ENCODE data around the gene GATA5.
"Not testable (repeated sequence)": the region's sequence is repeated elsewhere in the genome, so short reads cannot be mapped to it uniquely, and the experiment has no call there.

GATA5 gene

DNA sequence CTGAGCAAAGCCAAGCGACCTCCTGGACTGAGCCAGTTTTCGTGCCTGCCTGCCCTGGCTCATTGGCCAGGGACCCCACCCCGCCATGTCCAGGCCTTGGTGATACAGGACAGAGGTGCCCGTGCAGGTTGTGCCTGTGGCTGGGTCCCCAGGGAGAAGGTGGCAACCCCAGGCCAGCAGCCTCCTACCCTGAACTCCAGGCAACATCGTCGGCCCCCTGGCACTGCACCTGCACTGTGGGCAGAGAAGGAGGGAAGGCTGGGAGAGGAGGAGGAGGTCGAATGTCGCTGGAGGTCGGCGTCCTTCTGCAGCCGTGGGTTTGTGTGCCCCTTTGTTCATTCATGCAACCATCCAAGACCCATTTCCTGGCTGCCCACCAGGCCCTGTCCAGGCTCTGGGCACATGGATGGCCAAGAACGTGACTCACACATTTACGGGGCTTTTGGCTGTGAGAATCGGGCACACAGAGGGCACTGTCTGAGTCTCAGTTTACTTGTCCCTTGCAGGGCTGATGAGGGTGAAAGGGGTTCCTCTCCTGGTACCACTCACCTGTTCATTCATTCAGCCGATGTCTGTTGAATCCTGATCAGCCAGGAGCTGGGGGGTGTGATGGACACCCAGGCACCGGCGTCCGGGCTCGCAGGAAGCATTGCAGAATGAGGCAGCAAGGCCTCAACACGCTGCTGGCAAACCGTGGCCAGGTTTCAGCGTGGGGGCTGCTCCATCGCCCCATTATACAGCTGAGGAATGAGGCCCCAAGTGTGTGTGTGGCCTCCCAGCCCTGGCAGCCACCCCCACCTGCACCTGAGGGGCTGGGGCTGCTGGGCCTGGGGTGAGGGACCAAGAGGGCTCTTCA is 46.1 kb downstream of the GATA5 start:
- DNase-seq (ENCODE audit: low spot score): no peak

DNA sequence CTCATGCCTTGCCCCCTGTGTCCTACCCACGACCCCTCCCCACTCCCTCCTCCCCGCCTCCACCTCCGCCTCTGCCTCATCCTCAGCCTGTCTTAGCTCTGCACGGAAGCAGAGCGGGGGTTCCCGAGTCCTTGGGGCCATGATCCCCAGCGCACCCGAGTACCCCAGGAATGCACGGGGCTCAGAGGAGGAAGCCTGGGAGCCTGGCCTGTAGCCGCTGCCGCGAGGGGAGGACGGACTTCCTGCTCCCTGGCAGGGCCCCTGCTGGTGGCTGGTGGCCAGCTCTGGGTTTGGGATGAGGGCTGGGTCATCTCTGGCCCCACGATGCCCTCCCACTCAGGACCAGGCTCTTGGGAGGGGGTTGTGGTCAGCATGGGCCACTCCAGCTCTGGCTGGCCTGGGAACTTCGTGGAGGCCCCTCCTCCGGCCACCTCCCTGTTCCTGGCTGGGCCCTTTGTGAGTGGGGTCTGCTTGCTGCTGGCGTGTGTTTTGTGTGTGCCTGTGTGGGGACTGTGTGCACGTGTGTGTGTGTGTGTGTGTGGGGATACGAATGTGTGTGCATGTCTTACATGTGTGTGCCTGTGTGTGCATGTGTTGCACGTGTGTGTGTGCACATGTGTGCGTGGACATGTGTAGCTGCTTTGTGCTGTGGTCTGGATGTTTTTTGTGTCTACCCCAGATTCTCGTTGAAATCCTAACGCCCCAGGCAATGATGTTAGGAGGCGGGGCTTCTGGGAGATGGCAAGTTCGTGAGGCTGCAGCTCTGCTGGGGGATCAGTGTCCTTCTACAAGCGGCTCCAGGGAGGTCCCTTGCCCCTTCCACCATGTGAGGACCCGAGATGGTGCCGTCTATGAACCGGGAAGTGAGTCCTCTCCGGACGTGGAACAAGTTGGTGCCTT is 47.1 kb downstream of the GATA5 start:
- DNase-seq (ENCODE audit: low spot score): no peak

DNA sequence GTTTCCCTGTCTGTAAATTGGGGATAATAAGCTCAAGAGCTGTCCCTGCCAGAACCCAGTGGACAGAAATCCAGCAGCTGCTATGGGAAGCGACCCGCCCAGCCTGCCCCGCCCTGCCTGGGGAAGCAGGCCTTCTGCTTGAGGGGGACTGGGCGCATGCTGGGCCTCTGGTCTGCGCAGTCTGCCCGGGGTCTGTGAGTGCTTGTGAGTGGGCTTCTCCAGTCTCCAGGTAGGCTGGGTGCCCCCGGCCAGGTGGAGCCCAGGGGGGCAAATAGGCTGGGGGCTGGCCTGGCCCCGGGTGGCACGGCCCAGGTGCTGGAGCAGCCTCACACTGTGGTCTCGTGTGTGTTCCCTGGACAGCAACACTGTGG is 47.8 kb downstream of the GATA5 start:
- no peak for DNase-seq (ENCODE audit: low spot score)

DNA sequence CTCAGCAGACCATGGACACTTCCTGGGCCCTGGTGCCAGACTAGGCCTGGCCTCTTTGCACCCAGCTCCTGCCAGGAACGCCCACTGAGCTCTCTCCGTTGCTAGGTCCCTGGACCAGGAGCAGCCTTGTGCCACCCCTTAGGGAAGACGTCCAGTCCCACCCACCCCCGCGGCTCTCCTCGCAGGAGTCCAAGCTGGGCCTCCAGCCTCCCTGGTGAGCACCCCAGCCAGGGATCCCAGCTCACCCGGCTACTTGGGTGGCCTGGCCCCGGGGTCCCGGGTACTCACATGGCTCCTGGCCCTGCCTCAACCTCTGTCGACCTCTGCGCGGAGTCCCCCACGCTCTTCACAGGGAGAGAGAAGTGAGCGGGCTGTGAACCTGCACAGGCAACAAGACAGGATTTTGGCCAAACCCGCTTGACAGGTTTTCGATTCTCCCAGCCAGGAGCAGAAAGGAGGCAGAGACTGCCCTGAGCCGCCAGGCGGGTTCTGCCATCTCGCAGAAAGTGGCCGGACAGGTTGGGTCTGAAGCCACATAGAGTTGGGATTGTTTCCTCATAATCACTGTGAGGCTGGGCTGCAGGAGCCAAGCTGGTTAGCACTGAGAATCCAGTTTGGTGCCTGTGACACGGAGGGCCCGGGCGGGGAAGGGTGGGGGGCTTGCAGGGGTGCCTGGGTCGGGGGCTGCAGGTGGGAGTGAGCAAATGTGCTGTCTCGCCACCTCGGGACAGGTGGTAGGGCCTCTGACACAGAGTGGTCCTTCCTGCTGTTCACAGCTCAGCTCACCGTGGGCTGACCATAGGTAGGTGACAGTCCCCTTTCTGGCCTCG is 48.4 kb downstream of the GATA5 start, which contains the start of gene RBBP8NL:
RBBP8NL (minus strand) TSS at position 368 of the 830 bp plus-strand sequence. CDS start 7,892 bp downstream, outside the sequence.
- no peak for DNase-seq (ENCODE audit: low spot score)

DNA sequence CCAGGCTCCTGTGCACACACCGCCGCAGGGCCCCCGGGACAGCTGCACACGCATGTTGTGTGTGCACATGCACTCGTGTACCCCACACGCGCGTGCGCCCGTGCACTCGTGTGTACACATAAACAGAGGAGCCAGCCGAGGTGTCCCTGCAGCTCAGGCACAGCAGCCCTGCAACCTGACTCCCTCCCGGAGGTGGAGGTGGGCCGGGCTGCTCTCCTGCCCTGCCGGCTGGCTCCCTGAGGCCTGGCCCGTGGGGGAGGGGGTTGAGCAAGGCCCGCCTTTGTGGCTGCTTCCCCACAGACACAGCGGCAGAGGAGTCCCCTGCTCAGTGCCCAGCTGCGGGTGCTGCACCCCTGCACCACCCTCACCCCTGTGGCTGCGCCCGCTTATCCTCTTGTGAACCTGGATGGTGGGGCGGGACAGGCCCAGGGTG is 49.1 kb downstream of the GATA5 start:
- no peak for DNase-seq (ENCODE audit: low spot score)

DNA sequence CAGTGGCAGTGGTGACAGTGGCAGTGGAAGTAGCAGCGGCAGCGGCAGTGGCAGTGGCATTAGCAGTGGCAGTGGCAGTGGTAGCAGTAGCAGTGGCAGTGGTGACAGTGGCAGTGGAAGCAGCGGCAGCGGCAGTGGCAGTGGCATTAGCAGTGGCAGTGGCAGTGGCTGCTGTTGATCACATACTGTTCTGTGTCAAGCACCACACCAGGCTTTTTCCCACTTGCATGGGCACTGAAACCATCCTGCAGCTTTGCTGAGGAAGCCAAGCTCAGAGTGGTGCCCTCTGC is 49.8 kb downstream of the GATA5 start:
- DNase-seq (ENCODE audit: low spot score): not testable (repeated sequence)

DNA sequence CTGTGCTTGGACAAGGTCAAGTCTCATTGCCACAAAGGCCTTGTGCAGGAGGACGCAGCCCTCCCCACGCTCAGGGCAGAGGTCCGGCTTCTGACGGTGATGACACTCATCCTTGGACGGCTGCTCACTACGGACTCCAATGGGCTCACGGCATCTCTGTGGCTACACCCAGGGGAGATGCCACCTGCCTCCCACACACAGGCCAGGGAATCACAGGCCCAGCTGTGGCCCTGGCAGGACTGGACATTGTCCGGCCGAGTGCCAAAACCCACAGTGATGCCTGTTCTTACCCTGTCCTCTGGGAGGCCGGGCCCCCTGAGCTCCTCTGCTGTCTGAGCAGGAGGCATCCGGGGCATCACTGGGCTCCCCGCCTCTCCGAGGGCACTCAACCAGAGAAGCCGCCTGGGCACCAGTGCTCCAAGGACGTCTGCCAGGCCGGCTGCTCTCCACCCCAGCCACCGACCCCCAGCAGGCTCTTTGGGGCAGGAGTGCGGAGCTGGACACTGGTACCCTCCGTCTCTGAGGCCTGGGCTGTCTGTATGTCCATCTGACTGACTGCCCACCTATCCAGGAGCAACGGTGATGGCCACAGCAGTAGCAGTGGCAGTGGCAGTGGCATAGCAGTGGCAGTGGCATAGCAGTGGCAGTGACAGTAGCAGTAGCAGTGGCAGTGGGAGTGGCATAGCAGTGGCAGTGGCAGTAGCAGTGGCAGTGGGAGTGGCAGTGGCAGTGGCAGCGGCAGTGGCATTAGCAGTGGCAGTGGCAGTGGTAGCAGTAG is 50.3 kb downstream of the GATA5 start:
- DNase-seq (ENCODE audit: low spot score): no peak

DNA sequence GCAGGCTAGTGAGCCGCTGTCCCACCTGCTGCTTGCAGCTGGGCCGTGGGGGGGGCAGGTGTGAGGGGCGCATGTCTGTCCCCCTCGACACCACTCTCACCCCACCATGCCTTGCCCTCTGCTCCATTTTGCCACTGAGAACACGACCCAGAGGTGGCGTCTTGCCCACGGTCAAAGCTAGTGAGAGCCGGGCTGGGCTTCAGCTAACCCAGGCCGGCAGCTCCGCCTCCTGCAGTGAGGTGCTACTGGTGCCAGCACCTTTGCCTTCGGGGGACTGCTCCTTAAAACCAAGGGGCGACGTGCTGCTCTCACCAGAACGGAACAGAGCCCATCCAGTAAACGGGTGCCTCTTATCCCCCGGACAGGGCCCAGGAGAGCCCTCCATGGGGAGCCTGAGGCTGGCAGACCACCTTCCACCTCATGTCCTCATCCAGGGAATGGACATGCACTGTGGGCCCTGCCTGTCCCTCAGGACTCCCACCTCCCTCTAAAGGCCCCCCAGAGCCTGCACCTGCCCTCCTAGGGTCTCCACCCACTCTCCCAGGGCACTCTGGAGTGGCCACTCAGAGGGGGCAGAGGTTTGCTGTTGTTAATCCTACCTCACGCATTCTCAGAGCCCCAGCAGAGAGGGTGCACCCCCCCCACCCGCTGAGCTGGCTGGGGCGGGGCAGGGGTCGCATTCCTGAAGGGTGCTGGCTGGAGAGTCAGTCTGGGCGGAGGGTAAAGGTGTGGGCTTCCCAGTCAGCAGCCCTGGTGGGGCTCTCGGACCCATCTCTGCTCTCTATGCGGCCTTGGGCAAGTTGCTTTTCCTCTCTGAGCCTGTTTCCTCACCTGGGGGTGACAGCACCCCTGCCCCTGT is 51.3 kb downstream of the GATA5 start:
- no peak for DNase-seq (ENCODE audit: low spot score)

DNA sequence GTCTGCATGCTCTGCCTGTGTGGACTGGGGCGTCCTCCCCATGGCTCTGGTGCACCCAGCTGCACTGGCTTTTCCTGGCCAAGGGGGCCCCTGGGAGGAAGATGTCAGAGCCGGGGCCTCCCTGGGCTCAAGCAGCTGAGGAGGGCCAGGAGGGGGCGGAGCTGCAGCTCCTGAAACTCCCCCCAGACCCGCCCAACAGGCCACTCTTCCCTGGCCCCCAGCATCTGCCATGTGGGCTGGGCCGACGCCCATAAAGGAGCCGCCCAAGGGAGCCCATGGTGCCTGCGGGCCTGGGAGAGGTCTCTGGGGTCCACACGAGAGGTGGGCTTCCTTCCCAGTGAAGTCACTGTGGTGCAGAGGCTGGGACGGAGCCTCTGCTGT is 52.5 kb downstream of the GATA5 start:
- no peak for DNase-seq (ENCODE audit: low spot score)

DNA sequence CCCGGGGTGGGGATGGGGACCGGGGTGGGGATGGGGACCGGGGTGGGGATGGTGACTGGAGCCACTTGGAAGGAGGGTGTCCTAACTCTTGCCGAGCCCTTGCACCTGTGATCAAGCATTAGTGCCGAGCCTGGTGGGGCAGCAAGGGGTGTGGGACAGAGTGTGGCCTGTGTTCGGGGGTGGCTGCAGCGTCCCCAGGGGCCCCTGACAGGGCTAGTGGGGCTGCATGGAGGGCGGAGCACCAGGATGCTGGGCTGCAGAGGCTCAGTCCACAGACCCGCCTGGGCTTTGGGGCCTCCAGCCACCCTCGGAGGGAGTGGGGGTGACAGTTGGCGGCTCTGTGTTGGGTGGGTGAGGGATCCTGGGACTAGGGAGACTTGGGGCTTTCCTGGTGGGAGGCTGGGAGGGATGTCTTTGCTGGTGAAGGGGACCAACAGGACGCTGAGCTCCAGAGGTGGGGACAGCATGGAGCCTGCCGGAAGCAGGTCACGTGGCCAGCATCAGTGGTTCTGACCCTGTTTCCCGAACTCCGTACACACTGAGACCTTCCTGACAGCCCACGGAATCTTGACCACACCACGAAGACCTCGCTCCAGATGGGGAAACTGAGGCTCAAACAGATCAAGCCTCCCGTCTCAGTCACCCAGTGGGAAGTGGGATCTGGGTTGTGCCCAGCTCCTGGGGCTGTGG is 53.0 kb downstream of the GATA5 start:
- no peak for DNase-seq (ENCODE audit: low spot score)

DNA sequence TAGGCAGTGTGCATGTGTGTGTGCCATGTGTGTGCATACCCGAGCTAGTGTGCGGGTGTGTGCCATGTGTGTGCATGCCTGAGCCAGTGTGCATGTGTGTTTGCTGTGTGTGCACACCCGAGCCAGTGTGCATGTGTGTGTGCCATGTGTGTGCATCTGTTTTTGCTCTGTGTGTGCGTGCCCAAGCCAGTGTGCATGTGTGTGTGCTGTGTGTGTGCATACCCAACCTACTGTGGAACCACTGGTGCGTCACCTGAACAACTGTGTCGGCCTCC is 54.1 kb downstream of the GATA5 start:
- no peak for DNase-seq (ENCODE audit: low spot score)

DNA sequence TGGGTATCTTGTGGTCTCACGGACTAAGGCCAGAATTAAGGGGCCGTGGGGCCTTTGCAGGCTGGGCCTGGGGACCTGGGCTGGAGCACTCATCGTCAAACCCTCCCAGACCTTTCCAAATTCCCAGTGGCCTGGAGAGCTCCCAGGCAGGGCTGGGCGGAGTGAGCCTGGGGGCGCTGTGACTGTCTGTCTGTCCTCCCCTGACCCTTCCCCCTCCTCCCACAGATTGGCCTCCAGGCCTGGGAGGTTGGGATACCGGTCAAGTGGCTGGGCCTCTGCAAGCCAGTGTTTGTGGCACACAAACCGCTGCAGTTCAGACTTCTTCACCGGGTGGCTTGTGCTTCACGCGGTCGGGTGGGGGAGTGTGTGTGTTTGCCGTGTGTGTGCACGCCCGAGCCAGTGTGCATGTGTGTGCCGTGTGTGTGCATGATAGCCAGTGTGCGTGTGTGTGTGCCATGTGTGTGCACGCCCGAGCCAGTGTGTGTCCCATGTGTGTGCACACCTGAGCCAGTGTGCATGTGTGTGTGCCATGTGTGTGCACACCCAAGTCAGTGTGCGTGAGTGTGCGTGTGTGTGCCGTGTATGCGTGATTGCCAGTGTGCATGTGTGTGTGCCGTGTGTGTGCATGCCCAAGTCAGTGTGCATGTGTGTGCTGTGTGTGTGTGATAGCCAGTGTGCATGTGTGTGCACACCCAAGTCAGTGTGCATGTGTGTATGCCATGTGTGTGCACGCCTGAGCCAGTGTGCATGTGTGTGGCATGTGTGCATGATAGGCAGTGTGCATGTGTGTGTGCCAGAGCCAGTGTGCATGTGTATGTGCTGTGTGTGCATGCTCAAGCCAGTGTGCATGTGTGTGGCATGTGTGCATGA is 54.7 kb downstream of the GATA5 start:
- DNase-seq (ENCODE audit: low spot score): no peak

DNA sequence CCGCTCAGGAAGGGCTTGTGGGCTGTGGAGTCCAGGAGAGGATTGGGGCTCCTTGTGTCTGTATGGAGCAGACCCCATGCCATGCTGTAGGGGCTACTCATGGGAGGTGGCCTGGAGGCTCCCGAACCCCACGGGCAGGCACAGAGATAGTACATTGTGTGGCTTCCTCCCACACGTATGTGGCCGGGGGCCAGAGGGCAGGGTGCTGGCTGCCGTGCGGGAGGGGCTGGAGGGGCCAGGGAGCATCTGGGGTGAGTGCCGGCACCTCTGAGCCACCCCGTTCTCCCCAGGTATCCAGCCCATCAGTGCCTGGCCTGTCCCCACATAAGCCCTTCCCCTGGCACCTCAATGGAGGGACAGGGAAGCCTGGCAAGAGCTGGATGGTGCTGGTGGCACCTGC is 56.0 kb downstream of the GATA5 start:
- no peak for DNase-seq (ENCODE audit: low spot score)

DNA sequence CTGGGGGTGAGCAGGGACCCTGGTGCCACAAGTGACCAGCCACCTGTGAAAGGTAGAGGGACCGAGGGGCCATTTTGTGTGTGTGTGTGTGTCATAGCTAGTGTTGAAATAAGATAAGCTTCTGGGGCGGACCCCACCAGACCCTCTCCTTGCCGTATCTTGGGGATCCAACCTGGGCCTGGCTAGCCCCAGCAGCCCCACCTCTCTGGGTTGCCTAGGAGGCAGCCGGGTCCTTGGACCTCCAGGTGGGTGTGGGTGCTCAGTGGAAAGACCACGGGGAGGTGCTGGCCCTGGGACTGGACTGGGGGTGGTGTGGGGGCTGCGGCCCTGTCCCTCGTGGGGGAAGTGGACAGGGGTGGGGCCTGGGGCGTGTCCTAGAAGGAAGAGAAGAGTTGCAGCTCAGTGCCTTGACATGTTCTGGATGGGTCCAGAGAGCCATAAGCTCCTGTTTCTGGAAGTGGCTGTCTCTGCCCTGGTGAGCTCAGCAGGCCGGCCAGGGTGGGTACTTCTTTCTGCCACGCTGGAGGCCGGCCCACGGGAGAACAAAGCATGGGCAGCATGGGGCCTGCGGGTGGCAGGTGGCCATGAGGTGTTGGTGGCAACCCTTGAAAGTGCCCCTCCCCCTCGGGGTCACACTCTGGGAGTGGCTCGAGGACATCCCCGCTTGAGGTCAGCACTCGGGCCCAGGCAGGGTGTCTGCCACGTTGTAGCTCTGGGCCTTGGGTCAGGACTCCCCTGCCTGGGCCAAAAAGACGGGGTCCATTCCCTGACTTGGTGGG is 56.9 kb downstream of the GATA5 start:
- DNase-seq (ENCODE audit: low spot score): peak; percentile 23

DNA sequence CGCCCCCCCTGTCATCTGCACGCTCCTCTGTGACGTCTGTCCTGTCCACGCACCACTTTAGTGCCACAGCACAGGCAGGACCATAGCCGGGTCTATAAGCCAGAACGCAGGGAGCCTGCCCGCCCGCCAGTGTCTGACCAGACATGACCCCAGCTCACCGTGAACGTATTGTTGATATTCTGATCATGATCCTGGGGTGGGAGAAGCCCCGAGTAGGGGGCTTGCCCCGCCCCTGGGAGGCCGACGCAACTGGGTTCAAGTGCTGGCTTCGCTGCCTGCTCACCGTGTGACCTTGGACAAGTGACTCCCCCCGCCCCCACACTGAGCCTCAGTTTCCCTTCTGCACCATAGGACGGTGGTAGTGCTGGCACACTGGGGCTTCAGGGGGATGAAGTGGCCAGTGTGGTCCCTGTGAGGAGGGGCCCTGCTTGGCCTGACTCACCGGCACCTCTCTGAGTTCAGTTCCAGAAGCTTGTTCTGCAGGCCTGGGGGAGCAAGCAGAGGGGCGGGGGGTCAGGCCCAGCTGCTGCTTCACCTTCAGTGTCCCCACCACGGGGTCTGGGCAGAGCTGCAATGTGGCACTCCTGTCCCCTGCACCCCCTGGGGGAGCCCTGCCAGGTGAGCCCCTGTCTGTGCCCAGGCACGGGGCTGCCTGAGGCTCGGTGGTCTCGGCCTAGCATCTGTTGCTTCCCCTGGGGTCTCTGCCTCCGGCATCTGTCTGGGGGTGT is 57.6 kb downstream of the GATA5 start:
- DNase-seq (ENCODE audit: low spot score): no peak

DNA sequence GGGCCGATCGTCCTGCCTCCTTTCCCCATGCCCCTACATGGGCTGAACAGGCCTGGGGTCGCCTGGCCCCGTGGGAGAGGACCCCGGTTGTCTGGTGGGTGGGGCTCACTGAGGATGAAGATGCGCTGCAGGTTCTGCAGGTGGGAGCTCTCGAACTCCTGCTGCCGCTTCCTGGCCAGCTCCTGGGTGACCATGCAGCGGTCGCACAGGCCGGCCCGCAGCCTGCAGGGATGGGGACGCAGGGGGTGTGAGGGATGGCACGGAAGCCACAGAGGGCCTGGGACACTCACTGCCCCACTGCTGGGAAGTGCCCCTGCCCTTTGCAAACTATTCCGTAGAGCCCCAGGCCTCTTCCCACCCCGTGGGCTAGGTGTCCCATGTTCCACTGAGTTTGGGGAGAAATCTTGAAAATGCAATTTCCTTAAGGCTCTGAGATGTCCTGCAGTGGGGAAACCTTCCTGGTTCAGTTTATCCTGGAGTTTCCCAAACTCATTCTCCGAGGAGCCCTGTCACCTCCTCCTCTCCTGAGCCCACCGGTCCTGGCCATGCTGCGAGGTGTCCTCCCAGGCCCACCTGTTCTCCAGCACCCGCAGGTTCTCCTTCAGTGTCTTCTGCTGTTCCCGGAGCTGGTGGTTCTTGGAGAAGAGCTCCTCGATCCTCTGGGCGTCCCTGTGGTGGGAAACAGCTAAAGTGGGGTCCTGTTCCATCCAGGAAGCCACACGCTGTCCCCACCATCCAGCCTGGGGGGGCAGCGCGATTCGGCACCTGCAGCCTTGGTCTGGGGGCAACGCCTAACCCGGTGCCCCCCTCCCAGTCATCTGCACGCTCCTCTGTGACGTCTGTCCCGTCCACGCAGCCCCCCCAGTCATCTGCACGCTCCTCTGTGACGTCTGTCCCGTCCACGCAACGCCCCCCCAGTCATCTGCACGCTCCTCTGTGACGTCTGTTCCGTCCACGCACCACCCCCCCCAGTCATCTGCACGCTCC is 58.9 kb downstream of the GATA5 start:
- no peak for DNase-seq (ENCODE audit: low spot score)

Data from hematopoietic multipotent progenitor cell treated with erythropoietin and hydrocortisone succinate and interleukin-3 and kit ligand, for 17 days (in vitro differentiated cells).